Endodermal cell (in vitro differentiated cells): ENCODE data around the gene TGFBR3. TPM values are rescaled to one million over a fixed set of nuclear protein-coding genes. Genes with fewer than 3 reads are reported as not detected.
"Not testable (repeated sequence)": the region's sequence is repeated elsewhere in the genome, so short reads cannot be mapped to it uniquely, and the experiment has no call there.

Source experiments
- DNase-seq: peaks from one replicate; pipeline ENCODE4 v3.0.0-alpha.2; 2017
- H3K27ac ChIP-seq: 2 replicates; pipeline ENCODE4 v1.5.1; 2013; ENCODE audit warnings: mild to moderate bottlenecking, low read depth, low read length, moderate library complexity
- H3K27me3 ChIP-seq: 2 replicates; pipeline ENCODE4 v1.6.1; 2013; ENCODE audit warnings: mild to moderate bottlenecking, low read length, moderate library complexity; ENCODE audit not compliant: insufficient read depth, control insufficient read depth, poor library complexity, severe bottlenecking
- H3K36me3 ChIP-seq: 2 replicates; pipeline ENCODE4 v1.7.0; 2013; ENCODE audit warnings: mild to moderate bottlenecking, low read length, moderate library complexity; ENCODE audit not compliant: control insufficient read depth, insufficient read depth
- H3K4me1 ChIP-seq: one replicate; pipeline ENCODE4 v1.7.0; 2013; ENCODE audit warnings: low read length; ENCODE audit not compliant: control insufficient read depth, insufficient read depth
- H3K4me3 ChIP-seq: 2 replicates; pipeline ENCODE4 v1.5.1; 2013; ENCODE audit warnings: mild to moderate bottlenecking, low read length, moderate library complexity
- H3K9ac ChIP-seq: 2 replicates; pipeline ENCODE4 v1.6.1; 2013; ENCODE audit warnings: mild to moderate bottlenecking, low read length, moderate library complexity; ENCODE audit not compliant: poor library complexity, severe bottlenecking; ENCODE audit errors: extremely low read depth
- H3K9me3 ChIP-seq: 2 replicates; pipeline ENCODE4 v1.6.1; 2013; ENCODE audit warnings: mild to moderate bottlenecking, low read length, moderate library complexity; ENCODE audit not compliant: control insufficient read depth
- H3K27ac Mint-ChIP-seq: 2 replicates; pipeline ENCODE4 v1.8.0; 2020; ENCODE audit warnings: mixed read lengths
- H3K27me3 Mint-ChIP-seq: 2 replicates; pipeline ENCODE4 v1.8.0; 2021; ENCODE audit warnings: mild to moderate bottlenecking, mixed read lengths; ENCODE audit not compliant: insufficient read depth
- H3K36me3 Mint-ChIP-seq: 2 replicates; pipeline ENCODE4 v1.8.0; 2020; ENCODE audit warnings: low read depth, mixed read lengths
- H3K4me1 Mint-ChIP-seq: 2 replicates; pipeline ENCODE4 v1.8.0; 2020; ENCODE audit warnings: mixed read lengths
- H3K4me3 Mint-ChIP-seq: 2 replicates; pipeline ENCODE4 v1.8.0; 2020; ENCODE audit warnings: mild to moderate bottlenecking, moderate library complexity, mixed read lengths
- H3K9me3 Mint-ChIP-seq: 2 replicates; pipeline ENCODE4 v1.8.0; 2020; ENCODE audit warnings: mild to moderate bottlenecking, mixed read lengths
- WGBS, 2 experiments: methylation state at CpG; one replicate each; pipeline versions ENCODE4 v1.1.5 to v1.1.7; 2013; ENCODE audit warnings: missing lambda C conversion rate in 2 of 2, mixed read lengths in 1 of 2; ENCODE audit not compliant: insufficient coverage in 1 of 2, insufficient read length in 1 of 2; 5-methylcytosine and 5-hydroxymethylcytosine counted together
- total RNA-seq, 2 donors: library from RNA; stranded (reverse); fragmentation: NEBNext Ultra II Directional in 1 of 2; extraction: Animal tissue kit (Norgen Biotek cat#: 25700) in 1 of 2; gene quantifications; 2 replicates in 1 of 2; 3 replicates in 1 of 2; pipeline ENCODE4 v1.2.1, GENCODE V29; 2021
- TF ChIP-seq, protein P1 (sequence below): fragments of 200-600 bp; sonication (generic); conservative IDR thresholded peaks from 2 replicates; pipeline ENCODE4 v1.5.0; 2021; ENCODE audit warnings: antibody characterized with exemption, mild to moderate bottlenecking

The TGFBR3 gene
- total RNA-seq, 2 donors from 2014 or later = 8.1 to 8.5 TPM

DNA sequence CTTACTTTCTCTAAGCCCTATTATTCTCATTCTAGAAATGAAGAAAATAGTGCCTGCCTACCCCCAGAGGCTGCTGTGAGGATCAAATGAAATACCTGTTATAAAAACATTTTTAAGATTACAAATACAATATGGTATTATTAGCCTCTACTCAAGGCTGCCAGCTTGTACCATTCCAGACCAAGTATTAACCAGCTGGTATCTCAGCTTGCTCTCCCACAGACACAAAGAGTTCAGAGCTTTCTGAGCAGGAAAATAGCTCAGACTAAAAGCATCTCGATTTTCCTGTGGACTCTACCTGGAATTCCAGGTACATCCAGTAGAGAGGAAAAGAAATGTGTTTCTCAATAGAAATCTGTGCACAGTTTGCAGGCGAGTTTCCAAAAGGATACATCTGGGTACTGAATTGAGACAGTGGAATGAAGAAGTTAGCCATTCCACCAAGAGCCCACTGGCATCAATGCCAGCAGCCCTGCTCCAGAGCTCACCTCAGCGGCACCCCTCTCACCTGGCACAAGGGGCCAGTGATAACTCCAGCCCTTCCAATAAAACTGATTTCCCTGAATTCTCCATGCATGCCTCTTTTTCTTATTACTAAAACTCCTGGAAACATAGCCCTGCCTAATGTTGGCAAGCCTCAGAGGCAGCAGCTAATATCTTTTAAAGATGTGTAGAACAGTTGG lies 31.0 kb downstream of the TGFBR3 start:
- TF ChIP-seq, protein P1, sequence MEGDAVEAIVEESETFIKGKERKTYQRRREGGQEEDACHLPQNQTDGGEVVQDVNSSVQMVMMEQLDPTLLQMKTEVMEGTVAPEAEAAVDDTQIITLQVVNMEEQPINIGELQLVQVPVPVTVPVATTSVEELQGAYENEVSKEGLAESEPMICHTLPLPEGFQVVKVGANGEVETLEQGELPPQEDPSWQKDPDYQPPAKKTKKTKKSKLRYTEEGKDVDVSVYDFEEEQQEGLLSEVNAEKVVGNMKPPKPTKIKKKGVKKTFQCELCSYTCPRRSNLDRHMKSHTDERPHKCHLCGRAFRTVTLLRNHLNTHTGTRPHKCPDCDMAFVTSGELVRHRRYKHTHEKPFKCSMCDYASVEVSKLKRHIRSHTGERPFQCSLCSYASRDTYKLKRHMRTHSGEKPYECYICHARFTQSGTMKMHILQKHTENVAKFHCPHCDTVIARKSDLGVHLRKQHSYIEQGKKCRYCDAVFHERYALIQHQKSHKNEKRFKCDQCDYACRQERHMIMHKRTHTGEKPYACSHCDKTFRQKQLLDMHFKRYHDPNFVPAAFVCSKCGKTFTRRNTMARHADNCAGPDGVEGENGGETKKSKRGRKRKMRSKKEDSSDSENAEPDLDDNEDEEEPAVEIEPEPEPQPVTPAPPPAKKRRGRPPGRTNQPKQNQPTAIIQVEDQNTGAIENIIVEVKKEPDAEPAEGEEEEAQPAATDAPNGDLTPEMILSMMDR = no peak
- H3K4me3 ChIP-seq = no peak overlapping the region
- Mint-ChIP-seq H3K36me3 (no peaks in the 10 kb centered on the region), H3K4me3 (no peak overlapping the region), H3K27ac (no peak overlapping the region), H3K4me1 (peaks cover 4% of the 10 kb centered on the region), H3K9me3 (peaks cover 2% of the 10 kb centered on the region), H3K27me3 (no peaks in the 10 kb centered on the region)
- 83 to 88% methylated on average over 3 of the region's 3 CpGs for WGBS, 2 experiments
- no peak for DNase-seq
- no peak overlapping the region for H3K27ac ChIP-seq
- H3K36me3 ChIP-seq = no peaks in the 10 kb centered on the region
- H3K27me3 ChIP-seq = no peaks in the 10 kb centered on the region
- H3K9ac ChIP-seq = no peak overlapping the region
- no peaks in the 10 kb centered on the region for H3K9me3 ChIP-seq
- no peaks in the 10 kb centered on the region for H3K4me1 ChIP-seq

DNA sequence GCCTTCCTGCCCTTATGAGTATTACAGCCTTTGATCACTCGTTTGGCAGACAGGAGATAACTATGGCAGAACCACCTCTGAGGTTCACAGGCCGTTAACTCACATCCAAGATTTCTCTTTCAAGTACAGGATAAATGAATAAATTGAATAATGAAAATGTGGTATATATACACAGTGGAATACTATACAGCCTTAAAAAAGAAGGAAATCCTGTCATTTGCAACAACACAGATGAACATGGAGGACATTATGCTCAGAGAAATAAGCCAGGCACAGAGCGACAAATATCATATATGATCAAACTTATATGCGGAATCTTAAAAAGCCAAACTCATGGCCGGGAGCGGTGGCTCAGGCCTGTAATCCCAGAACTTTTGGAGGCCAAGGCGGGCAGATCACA lies 32.6 kb downstream of the TGFBR3 start:
- Histone ChIP-seq H3K4me1 (no peaks in the 10 kb centered on the region), H3K27ac (no peak overlapping the region), H3K36me3 (no peaks in the 10 kb centered on the region), H3K27me3 (no peaks in the 10 kb centered on the region), H3K4me3 (no peak overlapping the region), H3K9me3 (no peaks in the 10 kb centered on the region), H3K9ac (no peak overlapping the region)
- Mint-ChIP-seq H3K4me1 (peaks cover 4% of the 10 kb centered on the region), H3K27me3 (no peaks in the 10 kb centered on the region), H3K36me3 (no peaks in the 10 kb centered on the region), H3K9me3 (peaks cover 2% of the 10 kb centered on the region), H3K4me3 (no peak overlapping the region), H3K27ac (no peak overlapping the region)
- no peak for DNase-seq
- TF ChIP-seq, protein P1 = no peak
- 86 to 98% methylated on average over 4 to 7 of the region's 7 CpGs for WGBS, 2 experiments

DNA sequence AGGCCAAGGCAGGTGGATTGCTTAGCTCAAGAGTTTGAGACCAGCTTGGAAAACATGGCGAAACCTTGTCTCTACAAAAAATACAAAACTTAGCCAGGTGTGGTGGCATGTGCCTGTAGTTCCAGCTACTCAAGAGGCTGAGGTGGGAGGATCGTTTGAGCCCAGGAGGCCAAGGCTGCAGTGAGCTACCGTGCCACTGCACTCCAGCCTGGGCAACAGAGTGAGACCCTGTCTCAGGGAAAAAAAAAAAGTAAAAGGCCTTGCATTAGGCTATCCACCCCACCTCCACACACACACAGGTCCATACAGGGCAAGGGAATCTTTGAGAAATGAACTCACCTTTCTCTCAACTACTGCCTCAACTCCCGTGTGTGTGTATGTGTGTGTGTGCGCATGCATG lies 33.9 kb downstream of the TGFBR3 start:
- H3K36me3 ChIP-seq, H3K9me3 ChIP-seq, H3K4me1 Mint-ChIP-seq, H3K9me3 Mint-ChIP-seq, H3K27me3 Mint-ChIP-seq, H3K27me3 ChIP-seq, H3K27ac Mint-ChIP-seq, H3K4me3 Mint-ChIP-seq, H3K4me1 ChIP-seq, H3K36me3 Mint-ChIP-seq, H3K9ac ChIP-seq, H3K4me3 ChIP-seq, H3K27ac ChIP-seq, DNase-seq: not testable (repeated sequence)
- WGBS, 2 experiments = 88 to 95% methylated on average over 2 to 5 of the region's 5 CpGs
